Calu3 (cell line): Measurements from ENCODE around the gene ST8SIA2. TPM values are rescaled to one million over a fixed set of nuclear protein-coding genes. Genes with fewer than 3 reads are reported as not detected.

Source experiments
- BruUV-seq: library from RNA; stranded (reverse); fragments of 400-500 nt; replicated peaks from 2 replicates; lab custom pipeline; 2021; lab: Mats Ljungman, UMichigan
- CTCF ChIA-PET: fragments of 300-600 bp; sonication (Branson Sonifier 250); formaldehyde crosslinking; loops from one replicate; lab custom pipeline; 2022; ENCODE audit warnings: antibody characterized with exemption; lab: Charles Lee
- DNase-seq: peaks from one replicate; pipeline ENCODE4 v3.0.0; 2022
- H3K27ac Mint-ChIP-seq: one replicate; pipeline ENCODE4 v1.8.0; 2022; ENCODE audit warnings: mixed read lengths; ENCODE audit not compliant: unreplicated experiment
- H3K27me3 Mint-ChIP-seq: one replicate; pipeline ENCODE4 v1.8.0; 2022; ENCODE audit warnings: mixed read lengths; ENCODE audit not compliant: unreplicated experiment
- H3K36me3 Mint-ChIP-seq: one replicate; pipeline ENCODE4 v1.8.0; 2022; ENCODE audit warnings: mild to moderate bottlenecking, moderate library complexity, mixed read lengths; ENCODE audit not compliant: insufficient read depth, unreplicated experiment
- H3K4me1 Mint-ChIP-seq: one replicate; pipeline ENCODE4 v1.8.0; 2022; ENCODE audit warnings: mild to moderate bottlenecking, low read depth, mixed read lengths; ENCODE audit not compliant: unreplicated experiment
- H3K4me3 Mint-ChIP-seq: one replicate; pipeline ENCODE4 v1.8.0; 2022; ENCODE audit warnings: mild to moderate bottlenecking, low read depth, moderate library complexity, mixed read lengths; ENCODE audit not compliant: unreplicated experiment
- H3K9me3 Mint-ChIP-seq: one replicate; pipeline ENCODE4 v1.8.0; 2022; ENCODE audit warnings: low read depth, mixed read lengths; ENCODE audit not compliant: unreplicated experiment
- CTCF ChIP-seq: fragments of 200-600 bp; IDR thresholded peaks from one replicate; pipeline ENCODE4 v1.8.0; 2022; ENCODE audit warnings: antibody characterized with exemption; ENCODE audit not compliant: unreplicated experiment
- intact Hi-C: fragments of 100-400 bp; cut with micrococcal nuclease; formaldehyde crosslinking; loops from one replicate; pipeline ENCODE4 v1.10.0; 2022; ENCODE audit not compliant: unreplicated experiment
- total RNA-seq: library from RNA; stranded (reverse); gene quantifications from 2 replicates; pipeline ENCODE4 v1.2.3, GENCODE V29; 2022

ST8SIA2 gene
- total RNA-seq, 1 experiment from 2014 or later, result not detected

DNA sequence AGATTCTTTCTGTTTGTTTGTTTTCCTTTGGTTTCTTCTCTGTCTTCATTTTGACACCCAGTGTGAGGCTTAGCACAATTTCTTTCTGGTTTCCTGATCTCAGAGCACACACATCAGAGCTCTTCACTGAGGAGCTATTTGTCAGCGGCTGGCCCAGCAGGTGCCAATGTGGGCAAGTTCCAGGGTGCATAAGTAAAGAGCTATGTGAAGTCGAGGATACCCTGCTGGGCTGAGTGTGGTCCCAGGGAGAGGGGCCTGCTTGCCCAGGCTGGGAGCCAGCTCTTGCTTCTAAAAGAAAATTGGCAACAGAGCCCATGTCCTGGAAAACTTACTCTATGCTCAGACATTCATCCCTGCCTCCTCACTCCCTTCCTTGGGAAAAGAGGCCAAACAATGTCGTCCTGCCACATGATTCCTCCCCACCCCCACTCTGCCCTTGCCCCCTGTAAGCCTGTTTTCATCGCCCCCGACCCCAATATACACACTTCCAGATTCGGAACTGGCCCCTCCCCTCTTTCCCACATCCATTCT, 101.2 kb downstream of the ST8SIA2 start:
- intact Hi-C loops, result no loop called here
- no peaks in the 10 kb centered on the region for H3K4me1 Mint-ChIP-seq
- H3K27me3 Mint-ChIP-seq, result peaks cover 89% of the 10 kb centered on the region
- CTCF ChIA-PET, result interaction anchor here (0.6 kb wide), 1 partner anchor 238 kb away, joined by 3 read pairs; no protein-coding TSS in a partner anchor
- no TSS peak for BruUV-seq
- H3K9me3 Mint-ChIP-seq, result peaks cover 3% of the 10 kb centered on the region
- no peak for TF ChIP-seq CTCF
- no peak for DNase-seq
- H3K27ac Mint-ChIP-seq, result no peak overlapping the region
- H3K4me3 Mint-ChIP-seq, result no peak overlapping the region
- H3K36me3 Mint-ChIP-seq, result no peaks in the 10 kb centered on the region

GRCh38 chr15:92495446-92495845, 101.8 kb downstream of the ST8SIA2 start:
- Mint-ChIP-seq H3K9me3 (peaks cover 3% of the 10 kb centered on the region), H3K4me1 (no peaks in the 10 kb centered on the region), H3K27me3 (peaks cover 92% of the 10 kb centered on the region), H3K36me3 (no peaks in the 10 kb centered on the region), H3K4me3 (no peak overlapping the region), H3K27ac (no peak overlapping the region)
- no TSS peak for BruUV-seq
- no peak for DNase-seq
- CTCF ChIA-PET, result interaction anchor here (0.6 kb wide), 1 partner anchor 140 kb away, joined by 5 read pairs; no protein-coding TSS in a partner anchor
- intact Hi-C loops, result no loop called here
- TF ChIP-seq CTCF, result no peak

DNA sequence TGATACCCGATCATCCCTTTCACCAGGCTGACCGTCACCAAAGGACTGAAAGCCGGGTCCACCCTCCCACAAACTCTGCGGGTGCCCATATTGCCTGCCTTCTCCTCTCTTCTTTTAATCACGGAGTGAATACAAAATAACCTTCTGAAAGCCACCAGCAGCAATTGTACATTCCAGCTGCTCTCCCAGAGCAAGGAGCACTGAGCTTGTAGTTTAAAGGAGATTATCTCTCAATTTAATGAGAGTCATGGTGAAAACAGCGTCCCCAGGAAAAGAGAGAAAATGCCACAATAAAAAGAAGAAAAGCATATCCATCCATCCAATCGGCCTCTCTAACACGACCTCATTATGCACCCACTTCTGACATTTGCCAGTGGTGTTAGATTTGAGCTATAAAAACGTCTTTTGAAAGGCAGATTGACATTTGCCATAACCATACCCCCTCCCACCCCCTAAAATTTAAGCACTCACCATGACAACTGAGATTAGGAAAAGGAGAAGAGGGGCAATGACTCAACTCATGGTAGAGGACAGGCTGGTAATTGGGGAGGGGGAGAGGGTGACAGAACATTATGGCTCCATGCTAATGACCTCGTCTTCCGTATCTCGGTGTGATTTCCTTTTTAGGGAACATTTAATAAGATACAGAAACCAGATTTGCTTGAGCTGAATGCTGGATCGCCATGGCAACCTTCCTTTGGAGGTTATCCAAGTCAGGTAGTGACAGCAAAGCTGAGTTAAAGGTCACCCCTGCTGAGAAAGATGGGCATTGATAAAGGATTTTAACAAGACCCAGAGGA, 106.2 kb downstream of the ST8SIA2 start:
- CTCF ChIA-PET, result no interaction called here
- H3K4me1 Mint-ChIP-seq, result no peaks in the 10 kb centered on the region
- no peaks in the 10 kb centered on the region for H3K9me3 Mint-ChIP-seq
- intact Hi-C loops, result no loop called here
- H3K27me3 Mint-ChIP-seq, result peaks cover 92% of the 10 kb centered on the region
- DNase-seq, result no peak
- no TSS peak for BruUV-seq
- no peaks in the 10 kb centered on the region for H3K36me3 Mint-ChIP-seq
- H3K27ac Mint-ChIP-seq, result no peak overlapping the region
- no peak overlapping the region for H3K4me3 Mint-ChIP-seq
- TF ChIP-seq CTCF, result no peak

DNA sequence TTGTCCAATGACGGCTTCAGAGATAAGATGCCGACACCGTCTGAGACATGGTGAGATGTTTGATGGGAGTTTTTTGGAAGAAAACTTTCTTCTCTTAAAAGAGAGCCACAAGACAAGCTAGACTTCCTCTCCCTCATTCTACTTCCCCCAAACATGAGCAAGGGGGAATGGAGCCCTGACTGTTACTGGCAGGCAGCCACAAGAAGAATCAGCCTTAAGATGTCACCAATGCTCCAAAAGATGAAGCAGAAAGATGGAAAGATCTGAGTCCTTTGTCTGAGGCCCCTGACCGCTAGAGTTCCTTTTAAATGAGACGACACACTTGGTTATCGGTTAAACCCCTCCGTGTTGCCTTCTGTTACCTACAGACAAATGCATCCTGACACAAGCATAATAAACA, 108.7 kb downstream of the ST8SIA2 start:
- TF ChIP-seq CTCF, result no peak
- peaks cover 71% of the 10 kb centered on the region for H3K27me3 Mint-ChIP-seq
- H3K36me3 Mint-ChIP-seq, result no peaks in the 10 kb centered on the region
- CTCF ChIA-PET, result no interaction called here
- intact Hi-C loops, result no loop called here
- H3K4me3 Mint-ChIP-seq, result no peak overlapping the region
- H3K9me3 Mint-ChIP-seq, result no peaks in the 10 kb centered on the region
- BruUV-seq, result no TSS peak
- H3K4me1 Mint-ChIP-seq, result no peaks in the 10 kb centered on the region
- H3K27ac Mint-ChIP-seq, result no peak overlapping the region
- no peak for DNase-seq
